ENCODE results near the gene AGRP. TPM values are rescaled to one million over a fixed set of nuclear protein-coding genes. Genes with fewer than 3 reads are reported as not detected.

Gene AGRP
- total and polyA plus RNA-seq, 2 of the 4 experiments (the other 2 are of a cell fraction), result not detected

DNA sequence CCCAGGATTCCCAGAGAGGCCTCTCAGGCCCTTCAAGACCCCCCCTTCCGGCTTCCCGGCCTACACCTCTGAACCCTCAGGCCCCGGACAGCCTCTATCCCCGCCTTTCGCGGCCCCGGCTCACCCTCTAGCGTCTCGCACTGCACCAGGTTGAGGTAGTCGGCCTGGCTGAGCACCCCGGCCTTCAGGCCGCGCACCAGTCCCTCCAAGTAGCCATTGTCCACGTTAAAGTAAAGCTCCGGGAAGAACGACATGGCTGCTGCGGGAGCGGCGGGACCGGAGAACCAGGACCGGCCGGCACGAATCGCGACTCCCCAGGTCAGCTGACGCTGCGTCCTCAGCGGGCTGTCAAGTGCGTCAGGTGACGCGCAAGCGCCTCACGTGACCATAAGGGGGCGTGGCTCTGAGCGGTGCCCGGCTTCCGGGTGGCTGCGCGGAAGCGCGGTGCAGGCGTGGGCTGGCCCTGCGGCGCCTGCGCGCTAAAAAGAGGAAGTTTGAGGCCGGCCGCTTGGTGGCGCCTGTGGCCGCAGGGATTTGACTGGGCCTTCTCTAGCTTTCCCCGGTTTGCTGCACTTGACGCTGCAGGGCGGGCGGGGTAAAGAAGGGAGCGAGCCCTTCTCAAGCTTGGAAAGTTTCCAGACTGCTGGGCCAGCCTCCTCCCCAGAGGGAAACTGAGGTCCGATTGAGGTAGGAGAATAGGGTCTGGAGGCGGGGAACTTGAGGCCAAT is 2.4 kb downstream of the AGRP start, which contains the start of gene ATP6V0D1 (continued):
- TF ChIP-seq NFE2L2 (IDR thresholded peaks at IDR 0.05; ENCODE audit: low read depth, low read length) (no peak), CHD1 (IDR thresholded peaks at IDR 0.05; ENCODE audit: low read depth, low read length) (no peak)

- peaks cover 52% of the 10 kb centered on the region for H4K20me1 ChIP-seq (ENCODE audit: insufficient read depth, low read length)
- H4K91ac ChIP-seq (ENCODE audit: insufficient read depth, low read depth, low read length), result no peak overlapping the region
- H2AFZ ChIP-seq (replicated peaks; ENCODE audit: low read length, poor library complexity), result no peak overlapping the region
- WGBS, 2 experiments (ENCODE audit: extremely low coverage in 2 of 2, insufficient read length in 1 of 2), result 80% methylated on average over 1 of the region's 8 CpGs; no CpG with 5 or more reads in 1 of the 2 experiments
- no peaks in the 10 kb centered on the region for H3K27me3 ChIP-seq (ENCODE audit: control insufficient read depth, insufficient read depth, low read length)
- H3K56ac ChIP-seq (ENCODE audit: extremely low read depth, insufficient read depth, low read length), result no peak overlapping the region
- TF ChIP-seq CHD1 (IDR thresholded peaks at IDR 0.05; ENCODE audit: low read depth, low read length), result no peak
- TF ChIP-seq, protein P1, sequence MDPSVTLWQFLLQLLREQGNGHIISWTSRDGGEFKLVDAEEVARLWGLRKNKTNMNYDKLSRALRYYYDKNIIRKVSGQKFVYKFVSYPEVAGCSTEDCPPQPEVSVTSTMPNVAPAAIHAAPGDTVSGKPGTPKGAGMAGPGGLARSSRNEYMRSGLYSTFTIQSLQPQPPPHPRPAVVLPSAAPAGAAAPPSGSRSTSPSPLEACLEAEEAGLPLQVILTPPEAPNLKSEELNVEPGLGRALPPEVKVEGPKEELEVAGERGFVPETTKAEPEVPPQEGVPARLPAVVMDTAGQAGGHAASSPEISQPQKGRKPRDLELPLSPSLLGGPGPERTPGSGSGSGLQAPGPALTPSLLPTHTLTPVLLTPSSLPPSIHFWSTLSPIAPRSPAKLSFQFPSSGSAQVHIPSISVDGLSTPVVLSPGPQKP (IDR thresholded peaks at IDR 0.05; ENCODE audit: borderline replicate concordance, low read depth, low read length), result no peak
- TF ChIP-seq MAZ (IDR thresholded peaks at IDR 0.05; ENCODE audit: borderline replicate concordance, low read depth, low read length), result no peak
- no peak for TF ChIP-seq RAD21 (IDR thresholded peaks at IDR 0.05; ENCODE audit: low read length)
- TF ChIP-seq BHLHE40 (IDR thresholded peaks at IDR 0.05; ENCODE audit: low read depth, low read length), result no peak
- no peak for TF ChIP-seq MXI1 (IDR thresholded peaks at IDR 0.05; ENCODE audit: borderline replicate concordance, low read depth, low read length)
- TF ChIP-seq SMC3 (IDR thresholded peaks at IDR 0.05; ENCODE audit: low read depth, low read length), result no peak
- TF ChIP-seq RFX5 (IDR thresholded peaks at IDR 0.05; ENCODE audit: low read depth, low read length), result no peak
- no peak for TF ChIP-seq NFE2L2 (IDR thresholded peaks at IDR 0.05; ENCODE audit: low read depth, low read length)
- TF ChIP-seq, protein P2, sequence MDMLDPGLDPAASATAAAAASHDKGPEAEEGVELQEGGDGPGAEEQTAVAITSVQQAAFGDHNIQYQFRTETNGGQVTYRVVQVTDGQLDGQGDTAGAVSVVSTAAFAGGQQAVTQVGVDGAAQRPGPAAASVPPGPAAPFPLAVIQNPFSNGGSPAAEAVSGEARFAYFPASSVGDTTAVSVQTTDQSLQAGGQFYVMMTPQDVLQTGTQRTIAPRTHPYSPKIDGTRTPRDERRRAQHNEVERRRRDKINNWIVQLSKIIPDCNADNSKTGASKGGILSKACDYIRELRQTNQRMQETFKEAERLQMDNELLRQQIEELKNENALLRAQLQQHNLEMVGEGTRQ (IDR thresholded peaks at IDR 0.05; ENCODE audit: low read depth, low read length), result no peak
- TF ChIP-seq MAFK (IDR thresholded peaks at IDR 0.05; ENCODE audit: low read depth, low read length), result no peak
- no peak for TF ChIP-seq CEBPB (IDR thresholded peaks at IDR 0.05; ENCODE audit: low read depth, low read length)
- TF ChIP-seq RCOR1 (IDR thresholded peaks at IDR 0.05; ENCODE audit: insufficient replicate concordance, low read length), result no peak
- H3K4me1 ChIP-seq (ENCODE audit: control insufficient read depth, insufficient read depth, low read length), result peaks cover 11% of the 10 kb centered on the region
- no peak overlapping the region for H3K9ac ChIP-seq (ENCODE audit: low read depth, low read length)
- no peak overlapping the region for H3K4me2 ChIP-seq (ENCODE audit: low read depth, low read length)
- in situ Hi-C loops (cut with MboI; ENCODE audit: low sequenced_read_pairs) (no loop called here), intact Hi-C loops (cut with micrococcal nuclease) (no loop called here), dilution Hi-C loops (cut with HindIII; ENCODE audit: low sequenced_read_pairs, unreplicated experiment) (no loop called here)
- H3K79me1 ChIP-seq (ENCODE audit: low read depth in 1 of 2, low read length in 2 of 2), result peaks cover 30 to 81% of the 10 kb centered on the region in 2 experiments
- BruUV-seq (replicated peaks), result no TSS peak
- no peak overlapping the region for H3K4me3 ChIP-seq (ENCODE audit: insufficient read depth, low read depth, low read length)
- POLR2A ChIA-PET (ENCODE audit: unreplicated experiment), result no interaction called here
- no peaks in the 10 kb centered on the region for H3K9me3 ChIP-seq (ENCODE audit: control insufficient read depth, insufficient read depth, low read length)
- no peak overlapping the region for H2AK9ac ChIP-seq (replicated peaks; ENCODE audit: low read depth, low read length, poor library complexity)
- H2AK5ac ChIP-seq (ENCODE audit: low read depth, low read length), result no peak overlapping the region
- DNase-seq (no peak), ATAC-seq (ENCODE audit: low read depth) (no peak)
- no peak overlapping the region for H2BK5ac ChIP-seq (ENCODE audit: low read depth, low read length, poor library complexity, severe bottlenecking)
- H2BK120ac ChIP-seq (ENCODE audit: low read depth, low read length), result no peak overlapping the region
- no peak overlapping the region for H4K8ac ChIP-seq (ENCODE audit: low read depth in 2 of 2, low read length in 2 of 2)
- H3K36me3 ChIP-seq (ENCODE audit: control insufficient read depth, insufficient read depth, low read length), result peaks cover 2% of the 10 kb centered on the region; the same call in 1 of the 2 replicates
- CTCF ChIA-PET, result no interaction called here
- H2BK15ac ChIP-seq (ENCODE audit: low read depth, low read length), result no peak overlapping the region
- no peak overlapping the region for H2BK20ac ChIP-seq (ENCODE audit: low read depth, low read length)
- H3K27ac ChIP-seq (ENCODE audit: insufficient read depth, low read length), result no peak overlapping the region
- H3K14ac ChIP-seq (replicated peaks; ENCODE audit: low read depth, low read length), result no peak overlapping the region
- H3K4ac ChIP-seq (ENCODE audit: low read depth, low read length), result no peak overlapping the region
- H3K23ac ChIP-seq (ENCODE audit: low read depth, low read length), result no peak overlapping the region
- H3K9me1 ChIP-seq (ENCODE audit: insufficient read depth, low read length), result peaks cover 16% of the 10 kb centered on the region
- no peak overlapping the region for H4K5ac ChIP-seq (ENCODE audit: low read depth, low read length)
- no peak overlapping the region for H3K18ac ChIP-seq (ENCODE audit: low read depth, low read length)
These were observed 5.3 kb downstream of the AGRP start for GRCh38 chr16:67477960-67478554.
